HG02571 (cell line): Measurements from ENCODE around the gene SVIL.

Experiments used
- ATAC-seq: cut with Tn5 transposase; IDR thresholded peaks from one replicate; pipeline ENCODE4 v1.9.1; 2021; ENCODE audit warnings: mild to moderate bottlenecking, moderate library complexity; ENCODE audit not compliant: unreplicated experiment

Gene SVIL, protein sequence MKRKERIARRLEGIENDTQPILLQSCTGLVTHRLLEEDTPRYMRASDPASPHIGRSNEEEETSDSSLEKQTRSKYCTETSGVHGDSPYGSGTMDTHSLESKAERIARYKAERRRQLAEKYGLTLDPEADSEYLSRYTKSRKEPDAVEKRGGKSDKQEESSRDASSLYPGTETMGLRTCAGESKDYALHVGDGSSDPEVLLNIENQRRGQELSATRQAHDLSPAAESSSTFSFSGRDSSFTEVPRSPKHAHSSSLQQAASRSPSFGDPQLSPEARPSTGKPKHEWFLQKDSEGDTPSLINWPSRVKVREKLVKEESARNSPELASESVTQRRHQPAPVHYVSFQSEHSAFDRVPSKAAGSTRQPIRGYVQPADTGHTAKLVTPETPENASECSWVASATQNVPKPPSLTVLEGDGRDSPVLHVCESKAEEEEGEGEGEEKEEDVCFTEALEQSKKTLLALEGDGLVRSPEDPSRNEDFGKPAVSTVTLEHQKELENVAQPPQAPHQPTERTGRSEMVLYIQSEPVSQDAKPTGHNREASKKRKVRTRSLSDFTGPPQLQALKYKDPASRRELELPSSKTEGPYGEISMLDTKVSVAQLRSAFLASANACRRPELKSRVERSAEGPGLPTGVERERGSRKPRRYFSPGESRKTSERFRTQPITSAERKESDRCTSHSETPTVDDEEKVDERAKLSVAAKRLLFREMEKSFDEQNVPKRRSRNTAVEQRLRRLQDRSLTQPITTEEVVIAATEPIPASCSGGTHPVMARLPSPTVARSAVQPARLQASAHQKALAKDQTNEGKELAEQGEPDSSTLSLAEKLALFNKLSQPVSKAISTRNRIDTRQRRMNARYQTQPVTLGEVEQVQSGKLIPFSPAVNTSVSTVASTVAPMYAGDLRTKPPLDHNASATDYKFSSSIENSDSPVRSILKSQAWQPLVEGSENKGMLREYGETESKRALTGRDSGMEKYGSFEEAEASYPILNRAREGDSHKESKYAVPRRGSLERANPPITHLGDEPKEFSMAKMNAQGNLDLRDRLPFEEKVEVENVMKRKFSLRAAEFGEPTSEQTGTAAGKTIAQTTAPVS (N-terminal part only)

DNA sequence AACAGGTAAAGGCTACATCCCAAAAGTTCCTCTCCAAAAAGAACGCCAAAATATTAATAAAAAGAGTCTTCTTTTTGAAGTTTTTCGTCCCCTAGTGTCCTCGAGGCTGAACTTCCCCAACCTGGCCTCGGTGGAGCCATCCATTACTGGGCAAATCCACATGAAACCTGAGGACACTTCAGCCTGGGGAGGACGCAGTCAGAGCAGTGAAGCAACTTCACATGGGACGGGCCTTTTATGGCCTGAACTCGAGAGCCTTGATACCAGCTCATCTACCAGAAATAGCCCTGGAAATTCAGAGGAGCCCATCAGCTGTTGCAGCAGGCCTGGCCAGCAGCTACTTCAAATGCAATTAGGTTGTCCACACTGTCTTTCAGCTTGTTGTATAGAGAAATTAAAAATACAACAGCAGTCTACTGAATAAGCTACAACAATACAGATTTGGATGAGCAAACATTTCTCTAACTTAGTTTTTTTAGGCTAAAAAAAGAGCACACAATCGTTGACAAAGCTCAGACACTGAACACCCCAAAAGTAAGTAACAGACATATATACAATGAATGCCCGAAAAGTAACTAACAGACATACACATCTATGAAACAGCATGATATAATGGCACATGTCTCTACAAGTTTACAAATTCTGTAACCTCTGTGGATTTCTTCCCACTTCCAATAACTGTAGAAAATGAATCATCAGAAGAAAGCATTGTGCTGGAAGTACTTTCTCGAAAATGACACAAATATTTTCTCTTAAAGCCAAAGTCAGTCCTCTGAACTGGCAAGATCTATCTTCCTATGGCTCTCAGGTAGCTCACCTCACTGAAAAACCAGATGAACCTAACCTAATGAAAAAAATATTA lies at the start of gene SVIL:
TSS of gene SVIL (minus strand) at position 208 of the 862 bp plus-strand sequence. CDS start 79,913 bp downstream, outside the sequence.
- ATAC-seq: no peak

DNA sequence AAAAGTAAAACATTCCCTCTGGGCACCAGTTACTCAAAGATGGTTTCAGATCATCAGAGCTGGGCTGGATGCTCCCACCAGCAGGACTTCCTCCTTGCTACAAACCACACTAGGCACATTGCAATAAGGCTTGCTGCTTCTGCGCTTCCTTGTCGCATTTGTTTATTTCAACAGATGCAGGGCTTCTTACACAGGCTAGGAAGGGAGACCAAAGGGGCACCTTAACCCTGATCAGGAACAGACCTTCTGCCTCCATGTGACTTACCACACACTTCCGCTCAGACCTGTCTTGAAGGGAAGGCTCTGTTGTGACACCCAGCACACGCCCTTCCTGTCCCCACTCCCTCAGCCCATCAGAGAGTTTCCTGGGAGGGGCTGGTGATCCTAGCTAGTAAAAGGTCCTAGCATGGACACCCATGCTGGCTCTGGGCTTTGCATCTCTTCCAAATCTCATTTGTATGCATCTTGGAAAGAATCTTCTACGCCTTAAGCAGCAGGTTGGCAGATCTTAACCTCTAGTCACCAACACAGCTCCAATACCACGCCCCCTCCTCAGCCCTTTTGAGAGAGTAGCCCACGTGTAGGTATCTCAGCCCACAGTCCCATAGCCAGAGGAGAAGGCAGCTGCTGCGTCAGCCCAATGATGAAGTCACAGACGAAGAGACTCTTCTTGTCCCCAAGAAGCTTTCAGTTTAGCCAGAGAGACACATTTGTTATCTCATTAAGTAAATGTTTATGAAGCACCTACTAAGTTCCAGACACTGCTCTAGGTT lies 47.1 kb upstream of the SVIL start:
- ATAC-seq: no peak

DNA sequence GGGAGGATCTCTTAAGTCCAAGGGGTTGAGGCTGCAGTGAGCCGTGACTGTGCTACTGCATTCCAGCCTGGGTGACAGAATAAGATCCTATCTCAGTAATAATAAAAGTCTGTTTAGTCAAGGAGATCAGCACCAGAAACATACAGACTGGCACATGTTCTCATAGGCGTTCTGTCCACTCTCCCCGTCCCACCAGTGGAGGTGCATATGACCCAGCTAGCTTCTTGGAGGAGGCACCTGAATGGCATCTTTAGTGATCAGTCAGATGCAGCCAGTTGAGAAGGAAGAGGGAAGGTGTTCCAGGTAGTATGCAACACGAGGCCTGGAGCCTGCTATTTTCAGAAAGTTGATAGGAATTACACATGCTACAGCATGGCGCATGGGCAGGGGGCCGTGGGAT lies 45.3 kb upstream of the SVIL start:
- ATAC-seq: no peak

DNA sequence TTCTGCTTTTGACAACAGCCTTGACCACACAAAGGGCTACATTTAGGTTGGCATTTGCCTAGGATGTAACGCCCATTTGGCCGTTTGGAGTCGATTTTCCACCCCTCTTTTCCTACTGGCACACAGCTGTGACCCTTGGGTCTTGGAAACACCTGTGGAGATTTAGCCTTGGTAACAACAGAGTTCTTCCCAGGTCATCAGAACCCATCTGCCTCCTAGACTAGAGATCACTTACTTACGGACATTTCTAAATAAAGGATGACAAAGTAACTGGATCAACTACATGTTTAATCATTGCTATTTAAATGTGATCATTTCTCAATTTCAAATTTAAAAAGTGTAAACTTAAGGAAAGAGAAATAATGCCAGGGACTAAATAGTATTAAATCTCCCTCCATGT lies 42.0 kb upstream of the SVIL start:
- ATAC-seq: no peak

DNA sequence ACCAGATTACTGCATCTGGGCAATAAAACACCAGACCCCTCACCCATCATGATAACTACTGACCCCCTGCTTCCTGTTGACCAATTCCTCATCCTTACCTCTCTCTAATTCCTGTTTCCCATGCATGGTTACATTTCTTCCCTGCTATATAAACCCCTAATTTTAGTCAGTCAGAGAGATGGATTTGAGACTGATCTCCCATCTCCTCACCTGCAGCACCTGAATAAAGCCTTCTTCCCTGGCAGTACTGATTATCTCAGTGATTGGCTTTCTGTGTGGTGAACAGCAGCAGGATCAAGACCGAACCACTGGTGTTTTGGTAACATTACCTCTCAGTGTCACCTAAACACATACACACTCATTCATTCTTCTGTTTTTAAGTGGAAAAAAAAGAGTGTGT lies 41.2 kb upstream of the SVIL start:
- ATAC-seq: no peak

DNA sequence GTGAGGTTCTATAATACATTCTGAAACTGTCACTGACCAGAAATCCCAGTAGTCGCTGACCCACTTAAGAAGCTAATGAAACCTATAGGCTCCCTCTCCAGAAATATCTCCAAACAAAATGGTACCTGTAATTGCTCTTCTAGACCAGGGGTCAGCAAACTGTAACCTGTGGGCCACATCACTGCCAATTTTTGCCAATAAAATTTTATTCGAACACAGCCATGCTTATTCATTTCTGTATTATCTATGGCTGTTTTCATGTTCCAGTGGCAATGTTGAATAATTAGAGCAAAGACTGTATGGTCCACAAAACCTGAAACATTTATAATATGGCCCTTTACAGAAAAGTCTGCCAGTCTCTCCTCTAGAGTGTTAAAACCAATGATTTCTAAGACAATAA lies 37.2 kb upstream of the SVIL start:
- ATAC-seq: no peak

DNA sequence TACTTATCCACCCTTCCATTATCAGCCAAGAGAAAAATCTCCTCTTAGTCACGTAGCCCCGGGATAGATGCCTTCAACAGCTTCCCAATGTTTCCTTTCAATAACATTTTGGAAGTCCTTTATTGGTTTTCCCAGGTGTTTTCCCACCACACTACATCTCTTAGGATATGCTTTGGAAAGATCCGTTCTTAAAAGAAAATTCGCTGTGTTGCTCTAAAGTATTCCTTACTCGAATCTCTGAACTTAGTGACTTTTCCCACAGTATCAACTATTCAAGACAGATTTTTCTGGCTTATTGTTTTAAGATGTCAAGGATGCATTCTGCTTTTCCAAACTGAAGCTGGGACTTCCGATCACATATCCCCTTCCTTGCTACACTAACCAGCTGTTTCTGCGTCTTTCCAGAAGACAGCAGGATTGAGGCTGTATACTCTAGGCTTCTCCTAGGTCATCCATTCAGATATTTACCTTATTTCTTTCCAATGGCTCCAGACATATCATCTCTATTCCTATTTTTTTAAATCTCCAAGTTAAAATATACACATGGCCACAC lies 36.5 kb upstream of the SVIL start:
- no peak for ATAC-seq

DNA sequence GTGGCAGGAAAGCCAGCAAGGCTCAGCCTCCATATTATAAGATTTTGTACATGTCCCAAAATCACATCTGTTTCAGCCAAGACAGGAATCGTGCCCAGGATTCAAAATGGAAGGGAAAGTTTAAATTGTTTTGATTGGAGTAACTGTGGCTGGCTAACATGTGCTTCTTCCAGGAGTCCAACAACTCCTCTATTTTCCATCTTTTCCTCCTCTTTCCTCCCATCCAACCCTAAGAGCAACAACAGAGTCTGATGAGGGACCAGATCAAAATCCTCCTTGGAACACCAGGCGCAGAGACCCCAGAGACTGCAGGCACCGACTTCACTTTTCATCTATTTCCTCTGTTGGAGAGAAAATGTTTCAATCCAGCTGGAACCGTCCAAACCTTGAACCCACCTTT lies 36.0 kb upstream of the SVIL start:
- no peak for ATAC-seq

DNA sequence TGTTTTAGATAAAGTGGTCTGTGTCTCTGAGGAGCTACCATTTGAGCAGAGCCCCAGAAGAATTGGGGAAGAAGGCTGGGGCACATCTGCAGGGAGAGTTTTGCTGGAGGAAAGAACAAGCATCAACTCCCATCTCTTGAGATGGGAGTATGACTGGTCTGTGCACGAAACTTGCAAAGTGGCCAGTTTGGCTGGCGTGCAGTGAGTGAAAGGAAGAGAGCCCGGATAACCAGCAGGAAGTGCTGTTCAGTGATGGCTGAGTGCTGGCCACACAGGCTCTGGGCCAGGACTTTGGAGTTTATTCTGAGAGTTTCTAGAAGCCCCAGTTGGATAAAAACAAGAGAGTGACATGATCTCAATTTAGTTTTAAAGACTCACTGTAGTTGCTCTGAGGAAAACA lies 34.4 kb upstream of the SVIL start:
- ATAC-seq: no peak

DNA sequence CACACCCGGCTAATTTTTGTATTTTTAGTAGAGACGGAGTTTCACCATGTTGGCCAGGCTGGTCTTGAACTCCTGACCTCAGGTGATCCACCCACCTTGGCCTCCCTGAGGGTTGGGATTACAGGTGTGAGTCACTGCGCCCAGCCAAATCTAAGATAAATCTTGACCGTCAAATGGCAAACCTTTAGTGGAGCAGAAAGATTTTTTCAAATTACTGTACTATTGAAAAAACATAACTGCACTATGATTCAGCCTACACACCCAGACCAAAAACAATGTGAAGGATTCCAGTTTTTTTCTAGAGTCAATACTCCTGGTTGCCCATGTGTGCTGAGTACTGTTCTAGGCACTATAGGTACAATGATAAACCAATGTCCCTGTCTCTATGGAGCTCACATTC lies 33.9 kb upstream of the SVIL start:
- ATAC-seq: no peak

DNA sequence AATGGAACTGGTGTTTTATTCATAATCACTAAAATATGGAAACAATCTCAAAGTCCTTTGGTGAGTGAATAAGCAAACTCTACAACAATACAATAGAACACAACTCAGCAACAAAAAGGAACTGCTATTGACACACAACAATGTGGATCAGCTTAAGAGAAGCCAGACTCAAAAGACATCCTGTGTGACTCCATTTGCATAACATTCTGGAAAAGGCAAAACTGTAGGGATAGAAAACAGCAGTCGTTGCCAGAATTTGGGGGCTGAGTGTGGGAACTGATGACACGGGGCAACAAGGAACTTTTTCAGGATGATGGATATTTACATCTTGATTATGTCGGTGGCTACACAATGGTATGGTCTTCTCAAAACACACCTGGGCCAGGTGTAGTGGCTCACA lies 32.4 kb upstream of the SVIL start:
- no peak for ATAC-seq

DNA sequence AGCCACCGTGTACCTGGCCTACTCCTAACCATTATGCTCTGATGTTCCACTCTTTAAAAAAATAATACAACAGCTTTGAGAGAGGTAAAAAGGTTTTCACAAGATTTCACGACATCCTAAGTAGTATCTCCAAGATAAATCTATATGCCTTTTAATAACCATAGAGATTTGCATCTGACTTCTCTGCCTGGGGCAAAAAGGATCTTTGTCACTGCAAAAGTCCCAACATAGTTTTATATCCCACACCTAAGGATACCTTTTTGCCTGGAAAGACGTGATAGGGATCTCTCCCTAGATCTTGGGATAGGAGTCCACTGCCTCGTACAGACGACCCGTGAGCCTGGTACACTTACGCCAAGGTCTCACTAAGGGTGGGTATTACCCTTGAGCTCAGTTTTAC lies 31.4 kb upstream of the SVIL start:
- no peak for ATAC-seq

DNA sequence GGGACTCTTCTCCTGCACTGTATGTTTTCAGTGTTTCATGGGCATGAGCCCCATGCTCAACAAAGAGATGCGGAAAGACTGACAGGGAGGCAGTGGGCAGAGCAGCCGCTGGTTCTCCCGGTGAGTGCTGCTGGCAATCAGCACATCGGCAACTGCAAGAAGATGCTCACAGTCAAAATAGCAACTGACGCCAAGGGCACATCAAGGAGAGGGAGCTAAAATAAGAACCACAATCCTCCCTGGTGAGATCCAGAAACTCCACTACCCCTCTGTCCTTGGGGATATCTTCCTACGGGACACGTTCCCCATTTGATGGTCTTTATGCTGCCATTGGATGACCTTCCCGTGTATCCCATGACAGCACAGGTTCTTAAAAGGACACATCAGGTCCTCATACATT lies 28.9 kb upstream of the SVIL start:
- ATAC-seq: no peak

DNA sequence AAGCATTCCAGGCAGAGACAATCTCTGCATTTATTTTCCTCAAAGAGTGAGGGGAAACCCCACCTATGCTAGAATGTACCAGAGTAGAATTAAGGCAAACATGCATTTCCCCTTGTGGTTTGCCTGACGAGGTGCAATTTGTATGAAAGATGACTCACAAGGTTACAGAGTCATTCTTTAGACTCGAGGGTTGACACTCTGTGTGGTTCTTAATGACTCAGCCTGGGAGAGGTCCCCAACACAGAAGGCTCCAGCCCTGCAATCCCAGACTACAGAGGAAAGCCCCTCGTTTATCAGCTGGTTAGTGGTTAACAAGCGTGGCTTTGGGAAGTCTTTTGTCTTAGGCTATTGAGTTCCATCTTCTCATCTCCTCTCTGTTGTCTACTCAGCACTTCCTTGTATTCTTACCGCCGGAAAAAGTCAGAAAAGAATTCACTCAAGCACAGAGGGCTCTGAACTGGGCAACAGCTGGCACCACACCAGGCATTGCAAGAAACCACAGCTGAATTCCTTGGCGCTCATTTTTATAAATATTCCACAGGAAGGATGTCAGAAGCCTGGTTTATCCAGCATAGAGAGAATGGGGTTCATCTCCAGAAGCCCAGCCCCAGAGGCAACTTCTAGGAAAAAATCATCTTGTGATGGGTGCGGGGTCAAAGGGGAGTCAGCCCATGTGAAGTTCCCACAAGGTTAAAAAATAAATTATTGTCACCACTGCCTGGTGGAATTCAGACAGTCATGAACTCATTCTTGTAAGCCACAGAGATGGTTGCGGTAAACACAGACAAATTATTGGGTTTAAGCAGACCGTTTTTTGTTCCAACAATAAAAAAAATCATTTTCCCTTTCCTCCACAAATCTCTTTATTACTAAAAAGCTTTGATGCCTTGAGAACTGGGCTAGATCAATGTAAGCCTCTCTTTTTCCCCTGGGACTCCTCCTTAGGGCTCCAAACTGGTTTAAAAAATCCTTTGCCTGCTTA lies 24.5 kb upstream of the SVIL start:
- ATAC-seq: peak; percentile 98

DNA sequence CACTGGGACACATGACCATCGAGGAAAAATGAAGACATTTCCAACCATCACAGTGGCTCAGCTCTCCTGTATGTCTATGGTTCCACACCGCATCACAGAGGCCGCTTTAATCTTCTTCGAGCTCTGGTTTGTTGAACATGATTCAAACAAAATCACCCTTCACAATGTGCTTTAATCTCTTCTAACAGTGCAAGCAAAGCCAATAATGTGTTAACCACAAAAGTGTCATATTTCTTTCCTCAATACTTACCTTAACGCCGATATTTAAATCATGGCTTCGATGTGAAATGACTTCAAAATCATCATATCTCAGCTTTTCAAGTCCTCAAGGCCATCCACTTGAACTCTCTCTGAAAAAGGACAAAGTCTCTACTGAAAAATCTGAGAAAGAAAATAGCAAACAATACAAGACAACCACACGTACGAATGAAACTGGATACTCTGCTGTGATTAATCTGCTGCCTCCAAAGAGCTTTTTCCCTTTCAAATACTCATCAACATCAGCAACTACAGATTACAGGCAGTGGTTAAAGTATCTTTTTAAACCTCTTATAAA lies 23.0 kb upstream of the SVIL start:
- no peak for ATAC-seq

DNA sequence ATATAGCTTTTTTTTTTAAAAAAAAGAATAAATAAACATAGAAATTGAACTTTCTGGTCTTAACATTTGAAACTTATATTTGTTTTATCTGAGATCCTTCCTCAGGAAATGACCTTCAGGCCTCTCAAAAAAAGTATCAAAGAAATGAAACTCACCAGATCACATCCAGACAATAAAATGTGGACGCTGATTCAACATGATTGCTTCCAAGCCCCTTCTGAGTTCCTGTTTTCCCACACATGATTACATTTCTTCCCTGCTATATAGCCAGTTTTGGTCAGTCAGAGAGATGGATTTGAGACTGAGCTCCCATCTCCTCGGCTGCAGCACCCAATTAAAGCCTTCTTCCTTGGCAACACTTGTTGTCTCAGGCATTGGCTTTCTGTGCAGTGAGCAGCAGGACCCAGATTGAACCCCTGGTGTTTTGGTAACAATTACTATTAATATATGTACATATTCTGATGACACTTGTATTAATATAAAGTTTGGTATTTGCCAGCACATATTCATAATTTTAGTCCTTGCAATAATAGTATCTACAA lies 21.8 kb upstream of the SVIL start:
- no peak for ATAC-seq

DNA sequence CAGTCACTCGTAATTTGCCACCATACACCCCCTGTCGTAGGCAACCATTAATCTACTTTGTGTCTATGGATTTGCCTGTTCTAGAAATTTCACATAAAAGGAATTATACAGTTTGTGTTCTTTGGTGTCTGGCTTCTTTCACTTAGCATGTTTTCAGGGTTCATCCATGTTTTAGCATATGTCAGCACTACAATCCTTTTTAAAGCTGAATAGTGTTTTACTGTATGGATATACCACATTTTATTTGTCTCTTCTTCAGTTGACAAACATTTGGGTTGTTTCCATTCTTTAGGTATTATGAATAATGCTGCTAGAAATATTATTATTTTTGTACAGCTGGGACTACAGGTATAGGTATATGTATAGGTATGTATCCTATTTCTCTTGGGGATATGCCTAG lies 17.4 kb upstream of the SVIL start:
- no peak for ATAC-seq

DNA sequence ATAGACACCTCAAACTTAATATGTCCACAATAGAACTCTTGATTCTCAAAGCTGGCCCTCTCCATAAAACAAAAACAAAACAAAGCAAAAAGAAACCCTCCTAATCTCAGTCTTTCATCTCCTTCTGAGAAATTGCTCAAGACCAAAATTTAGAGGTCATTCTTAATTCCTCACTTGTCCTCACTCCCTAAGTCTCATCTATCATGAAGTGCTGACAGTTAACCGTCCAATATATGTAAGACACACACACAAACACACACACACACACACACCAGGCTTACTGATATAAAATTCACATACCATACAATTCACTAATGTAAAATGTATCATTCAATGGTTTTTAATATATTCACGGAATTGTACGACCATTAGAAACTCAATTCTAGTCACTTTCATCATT lies 17.0 kb upstream of the SVIL start:
- no peak for ATAC-seq
